Thyroid gland (tissue), 4 donors: ENCODE measurements around the gene RAVER2.

ENCODE experiments used
- POLR2A ChIP-seq, 2 donors: fragments of 450-650 bp; IDR thresholded peaks; one replicate each; pipeline ENCODE4 v1.6.1; 2017; ENCODE audit warnings: antibody characterized with exemption in 2 of 2, mild to moderate bottlenecking in 2 of 2, moderate library complexity in 1 of 2
- TF ChIP-seq, protein P1 (sequence below), 6 experiments: fragments of 200-600 bp in 3 of 6; fragments of 450-650 bp in 3 of 6; sonication (generic) in 3 of 6; IDR thresholded peaks; one replicate each; pipeline ENCODE4 v1.5.1; 2016 to 2019; ENCODE audit warnings: antibody characterized with exemption in 6 of 6, mild to moderate bottlenecking in 2 of 6, inconsistent platforms in 1 of 6, moderate library complexity in 1 of 6

DNA sequence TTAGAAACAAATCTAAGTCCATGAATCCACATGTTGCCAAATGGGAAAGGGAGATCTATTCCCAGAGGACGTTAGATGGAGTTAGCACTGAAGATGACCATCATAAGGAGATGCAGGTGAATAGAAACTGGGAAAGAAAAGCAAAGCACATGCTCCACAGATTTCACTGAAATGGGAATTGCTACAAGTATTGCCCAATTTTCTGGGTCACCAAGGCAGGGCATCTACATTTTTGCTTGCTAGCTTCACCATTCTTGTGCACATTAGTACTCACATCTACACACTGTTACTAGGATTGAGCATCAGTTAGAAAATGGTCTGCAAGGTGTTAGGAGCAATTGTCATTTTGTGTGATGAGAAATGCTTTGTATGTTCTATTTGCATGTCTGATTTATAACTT, 122.4 kb downstream of the RAVER2 start:
- TF ChIP-seq, protein P1, sequence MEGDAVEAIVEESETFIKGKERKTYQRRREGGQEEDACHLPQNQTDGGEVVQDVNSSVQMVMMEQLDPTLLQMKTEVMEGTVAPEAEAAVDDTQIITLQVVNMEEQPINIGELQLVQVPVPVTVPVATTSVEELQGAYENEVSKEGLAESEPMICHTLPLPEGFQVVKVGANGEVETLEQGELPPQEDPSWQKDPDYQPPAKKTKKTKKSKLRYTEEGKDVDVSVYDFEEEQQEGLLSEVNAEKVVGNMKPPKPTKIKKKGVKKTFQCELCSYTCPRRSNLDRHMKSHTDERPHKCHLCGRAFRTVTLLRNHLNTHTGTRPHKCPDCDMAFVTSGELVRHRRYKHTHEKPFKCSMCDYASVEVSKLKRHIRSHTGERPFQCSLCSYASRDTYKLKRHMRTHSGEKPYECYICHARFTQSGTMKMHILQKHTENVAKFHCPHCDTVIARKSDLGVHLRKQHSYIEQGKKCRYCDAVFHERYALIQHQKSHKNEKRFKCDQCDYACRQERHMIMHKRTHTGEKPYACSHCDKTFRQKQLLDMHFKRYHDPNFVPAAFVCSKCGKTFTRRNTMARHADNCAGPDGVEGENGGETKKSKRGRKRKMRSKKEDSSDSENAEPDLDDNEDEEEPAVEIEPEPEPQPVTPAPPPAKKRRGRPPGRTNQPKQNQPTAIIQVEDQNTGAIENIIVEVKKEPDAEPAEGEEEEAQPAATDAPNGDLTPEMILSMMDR (IDR thresholded peaks at IDR 0.05), result no peak
- no peak for TF ChIP-seq POLR2A (IDR thresholded peaks at IDR 0.05)
